ENCODE data around the gene DGKD.

The DGKD gene

GRCh38 chr2:233433029-233433428 lies 78.7 kb downstream of the DGKD start:
- Mint-ChIP-seq H3K36me3 (peaks cover 36 to 56% of the 10 kb centered on the region in 2 donors), H3K27ac (peak overlapping the region; percentile 53), H3K9me3 (no peaks in the 10 kb centered on the region), H3K4me1 (peaks cover 40 to 69% of the 10 kb centered on the region in 2 donors), H3K4me3 (no peak overlapping the region), H3K27me3 (no peaks in the 10 kb centered on the region)
- no peak for ATAC-seq (replicated peaks)
- DNase-seq, result no peak

GRCh38 chr2:233433794-233434193 lies 79.5 kb downstream of the DGKD start:
- ATAC-seq (replicated peaks) (no peak), DNase-seq (no peak)
- Mint-ChIP-seq H3K36me3 (peaks cover 41 to 56% of the 10 kb centered on the region in 2 donors), H3K27me3 (no peaks in the 10 kb centered on the region), H3K4me3 (no peak overlapping the region), H3K4me1 (peaks cover 39 to 61% of the 10 kb centered on the region in 2 donors), H3K27ac (no peak overlapping the region), H3K9me3 (no peaks in the 10 kb centered on the region)

- peak overlapping the region; percentile 83 for H3K27ac Mint-ChIP-seq
- peak overlapping the region; percentile 2 to 14 for H3K4me3 Mint-ChIP-seq
- H3K4me1 Mint-ChIP-seq, result peaks cover 31 to 51% of the 10 kb centered on the region in 2 donors
- H3K9me3 Mint-ChIP-seq, result no peaks in the 10 kb centered on the region
- no peaks in the 10 kb centered on the region for H3K27me3 Mint-ChIP-seq
- DNase-seq (peak; percentile 26), ATAC-seq (replicated peaks) (peak; percentile 96 to 97)
- peaks cover 42 to 61% of the 10 kb centered on the region in 2 donors for H3K36me3 Mint-ChIP-seq
Observed at GRCh38 chr2:233434666-233435330, 80.5 kb downstream of the DGKD start.

- no peak overlapping the region for H3K4me3 Mint-ChIP-seq
- no peaks in the 10 kb centered on the region for H3K9me3 Mint-ChIP-seq
- H3K36me3 Mint-ChIP-seq, result peaks cover 48 to 69% of the 10 kb centered on the region in 2 donors
- ATAC-seq (replicated peaks), result no peak
- peak overlapping the region; percentile 25 for H3K27ac Mint-ChIP-seq
- DNase-seq, result no peak
- H3K4me1 Mint-ChIP-seq, result peaks cover 29 to 49% of the 10 kb centered on the region in 2 donors
- H3K27me3 Mint-ChIP-seq, result no peaks in the 10 kb centered on the region
Observed at GRCh38 chr2:233435436-233436190, 81.3 kb downstream of the DGKD start.

GRCh38 chr2:233436191-233436581 lies 81.9 kb downstream of the DGKD start:
- Mint-ChIP-seq H3K4me3 (no peak overlapping the region), H3K4me1 (peaks cover 32 to 50% of the 10 kb centered on the region in 2 donors), H3K27me3 (no peaks in the 10 kb centered on the region), H3K36me3 (peaks cover 54 to 70% of the 10 kb centered on the region in 2 donors), H3K27ac (peak overlapping the region; percentile 25), H3K9me3 (no peaks in the 10 kb centered on the region)
- DNase-seq (no peak), ATAC-seq (replicated peaks) (no peak)

- Mint-ChIP-seq H3K4me1 (peaks cover 34 to 51% of the 10 kb centered on the region in 2 donors), H3K36me3 (peaks cover 52 to 69% of the 10 kb centered on the region in 2 donors), H3K4me3 (no peak overlapping the region), H3K27me3 (no peaks in the 10 kb centered on the region), H3K27ac (peak overlapping the region; percentile 80), H3K9me3 (no peaks in the 10 kb centered on the region)
- DNase-seq, result no peak
- no peak for ATAC-seq (replicated peaks)
Observed at GRCh38 chr2:233436691-233437438, 82.6 kb downstream of the DGKD start.

GRCh38 chr2:233437439-233437955 lies 83.2 kb downstream of the DGKD start:
- Mint-ChIP-seq H3K4me3 (no peak overlapping the region), H3K27me3 (no peaks in the 10 kb centered on the region), H3K9me3 (no peaks in the 10 kb centered on the region), H3K27ac (peak overlapping the region; percentile 80), H3K4me1 (peaks cover 38 to 54% of the 10 kb centered on the region in 2 donors), H3K36me3 (peaks cover 52 to 67% of the 10 kb centered on the region in 2 donors)
- ATAC-seq (replicated peaks), result no peak
- no peak for DNase-seq

GRCh38 chr2:233438573-233439147 lies 84.4 kb downstream of the DGKD start:
- H3K36me3 Mint-ChIP-seq, result peaks cover 52 to 67% of the 10 kb centered on the region in 2 donors
- no peaks in the 10 kb centered on the region for H3K27me3 Mint-ChIP-seq
- H3K9me3 Mint-ChIP-seq, result no peaks in the 10 kb centered on the region
- no peak overlapping the region for H3K4me3 Mint-ChIP-seq
- DNase-seq, result no peak
- ATAC-seq (replicated peaks), result no peak
- H3K4me1 Mint-ChIP-seq, result peaks cover 36 to 52% of the 10 kb centered on the region in 2 donors
- no peak overlapping the region for H3K27ac Mint-ChIP-seq

GRCh38 chr2:233439191-233439590 lies 84.9 kb downstream of the DGKD start:
- H3K27ac Mint-ChIP-seq, result no peak overlapping the region
- peaks cover 57 to 72% of the 10 kb centered on the region in 2 donors for H3K36me3 Mint-ChIP-seq
- DNase-seq, result no peak
- no peak for ATAC-seq (replicated peaks)
- H3K4me1 Mint-ChIP-seq, result peaks cover 37 to 54% of the 10 kb centered on the region in 2 donors
- no peaks in the 10 kb centered on the region for H3K27me3 Mint-ChIP-seq
- H3K4me3 Mint-ChIP-seq, result no peak overlapping the region
- H3K9me3 Mint-ChIP-seq, result no peaks in the 10 kb centered on the region

GRCh38 chr2:233440314-233440713 lies 86.0 kb downstream of the DGKD start:
- ATAC-seq (replicated peaks), result no peak

GRCh38 chr2:233440714-233441113 lies 86.4 kb downstream of the DGKD start:
- no peaks in the 10 kb centered on the region for H3K9me3 Mint-ChIP-seq
- no peak overlapping the region for H3K4me3 Mint-ChIP-seq
- H3K36me3 Mint-ChIP-seq, result peaks cover 63 to 74% of the 10 kb centered on the region in 2 donors

More at GRCh38 chr2:233440314-233440713, 86.0 kb downstream of the DGKD start:
- no peaks in the 10 kb centered on the region for H3K27me3 Mint-ChIP-seq
- DNase-seq, result no peak
- peak overlapping the region; percentile 87 for H3K27ac Mint-ChIP-seq
- no peaks in the 10 kb centered on the region for H3K9me3 Mint-ChIP-seq
- no peak overlapping the region for H3K4me3 Mint-ChIP-seq
- peaks cover 60 to 73% of the 10 kb centered on the region in 2 donors for H3K36me3 Mint-ChIP-seq
- H3K4me1 Mint-ChIP-seq, result peaks cover 26 to 53% of the 10 kb centered on the region in 2 donors

GRCh38 chr2:233441161-233442027 lies 87.1 kb downstream of the DGKD start:
- Mint-ChIP-seq H3K27ac (peak overlapping the region; percentile 87), H3K4me3 (no peak overlapping the region)

More at GRCh38 chr2:233440714-233441113, 86.4 kb downstream of the DGKD start:
- no peak for DNase-seq
- no peak for ATAC-seq (replicated peaks)
- Mint-ChIP-seq H3K4me1 (peaks cover 23 to 49% of the 10 kb centered on the region in 2 donors), H3K27me3 (no peaks in the 10 kb centered on the region), H3K27ac (peak overlapping the region; percentile 87)

GRCh38 chr2:233442028-233442310 lies 87.7 kb downstream of the DGKD start:
- ATAC-seq (replicated peaks), result no peak
- no peak for DNase-seq
- Mint-ChIP-seq H3K9me3 (no peaks in the 10 kb centered on the region), H3K27ac (peak overlapping the region; percentile 53), H3K4me3 (no peak overlapping the region), H3K36me3 (peaks cover 60 to 74% of the 10 kb centered on the region in 2 donors), H3K4me1 (peaks cover 22 to 42% of the 10 kb centered on the region in 2 donors), H3K27me3 (no peaks in the 10 kb centered on the region)

More at GRCh38 chr2:233441161-233442027, 87.1 kb downstream of the DGKD start:
- Mint-ChIP-seq H3K9me3 (no peaks in the 10 kb centered on the region), H3K27me3 (no peaks in the 10 kb centered on the region), H3K4me1 (peaks cover 24 to 47% of the 10 kb centered on the region in 2 donors), H3K36me3 (peaks cover 64 to 79% of the 10 kb centered on the region in 2 donors)
- DNase-seq, result no peak
- ATAC-seq (replicated peaks), result no peak

All from stimulated activated naive B cell treated with anti-CD40 and anti-IgM and Interleukin-4, amounts not matched to agents 10 μg/mL and 1 μg/mL and 100 μg/mL, for 72 hours (primary cell).